ENCODE measurements around the gene HLA-DQA1. TPM values are rescaled to one million over a fixed set of nuclear protein-coding genes. Genes with fewer than 3 reads are reported as not detected.

The HLA-DQA1 gene
- total and polyA plus RNA-seq, 8 donors: 1.1 to 16.2 (median 6.4) TPM; not detected in 3

DNA sequence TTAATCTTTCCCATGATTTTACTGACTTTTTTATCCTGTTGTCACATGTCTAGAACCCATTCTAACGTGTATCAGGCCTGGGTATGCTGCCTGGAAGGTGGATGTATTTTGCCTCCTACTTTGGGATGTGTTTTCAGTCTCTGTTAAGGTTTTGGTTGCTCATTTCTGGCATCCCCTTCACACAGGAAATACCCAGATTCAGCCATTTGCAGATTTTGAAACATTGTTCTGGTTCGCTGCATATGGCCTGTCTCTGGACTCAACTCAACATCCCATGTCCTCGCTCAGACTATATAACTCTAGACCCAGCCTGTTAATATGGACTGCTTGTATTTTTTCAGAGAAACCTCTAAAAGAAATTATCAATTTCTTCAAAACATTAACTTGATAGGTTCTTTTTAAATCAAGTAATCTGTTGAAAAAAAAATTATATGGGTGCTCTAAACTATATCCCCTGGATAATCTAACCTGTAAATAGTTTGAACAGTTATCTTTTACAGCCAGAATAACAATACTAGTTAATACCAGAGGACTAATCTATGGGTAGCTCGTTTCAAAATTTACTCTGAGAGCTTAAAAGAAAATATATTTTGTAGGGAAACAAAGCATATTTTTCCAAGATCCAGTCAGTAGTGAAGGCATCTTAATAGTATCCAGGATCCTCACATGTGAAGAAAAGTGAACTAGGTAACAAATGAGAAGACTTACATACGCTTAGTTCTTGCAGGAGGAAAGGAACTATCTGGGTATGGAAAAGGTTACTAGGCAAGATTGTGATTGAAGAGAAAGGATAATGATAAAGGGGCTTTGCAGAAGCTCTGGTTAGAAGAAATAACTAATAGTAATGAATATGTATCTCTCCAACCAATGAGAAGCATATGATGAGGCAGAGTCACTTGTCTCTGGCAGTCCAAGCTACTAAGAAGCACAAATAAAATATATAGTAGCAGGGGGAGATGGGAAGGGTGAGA lies 52.6 kb downstream of the HLA-DQA1 start:
- no peaks in the 10 kb centered on the region for H3K4me1 ChIP-seq
- WGBS, 5 donors: 52 to 72% (median 65%) methylated on average over 5 of the region's 5 CpGs
- H3K27me3 ChIP-seq: peaks cover 0 to 6% (median 0%) of the 10 kb centered on the region in 3 donors
- no peak overlapping the region for H3K27ac ChIP-seq
- peak in 1 of 2 donors; percentile 36 for DNase-seq
- H3K36me3 ChIP-seq: no peaks in the 10 kb centered on the region
- no peaks in the 10 kb centered on the region for H3K9me3 ChIP-seq
- intact Hi-C loops (cut with DNase I; ENCODE audit: low total_unique reads): no loop called here
- H3K4me3 ChIP-seq: no peak overlapping the region
- no peak for TF ChIP-seq EP300 (IDR thresholded peaks at IDR 0.05)
- TF ChIP-seq, protein P1, sequence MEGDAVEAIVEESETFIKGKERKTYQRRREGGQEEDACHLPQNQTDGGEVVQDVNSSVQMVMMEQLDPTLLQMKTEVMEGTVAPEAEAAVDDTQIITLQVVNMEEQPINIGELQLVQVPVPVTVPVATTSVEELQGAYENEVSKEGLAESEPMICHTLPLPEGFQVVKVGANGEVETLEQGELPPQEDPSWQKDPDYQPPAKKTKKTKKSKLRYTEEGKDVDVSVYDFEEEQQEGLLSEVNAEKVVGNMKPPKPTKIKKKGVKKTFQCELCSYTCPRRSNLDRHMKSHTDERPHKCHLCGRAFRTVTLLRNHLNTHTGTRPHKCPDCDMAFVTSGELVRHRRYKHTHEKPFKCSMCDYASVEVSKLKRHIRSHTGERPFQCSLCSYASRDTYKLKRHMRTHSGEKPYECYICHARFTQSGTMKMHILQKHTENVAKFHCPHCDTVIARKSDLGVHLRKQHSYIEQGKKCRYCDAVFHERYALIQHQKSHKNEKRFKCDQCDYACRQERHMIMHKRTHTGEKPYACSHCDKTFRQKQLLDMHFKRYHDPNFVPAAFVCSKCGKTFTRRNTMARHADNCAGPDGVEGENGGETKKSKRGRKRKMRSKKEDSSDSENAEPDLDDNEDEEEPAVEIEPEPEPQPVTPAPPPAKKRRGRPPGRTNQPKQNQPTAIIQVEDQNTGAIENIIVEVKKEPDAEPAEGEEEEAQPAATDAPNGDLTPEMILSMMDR (IDR thresholded peaks at IDR 0.05): no peak
- TF ChIP-seq POLR2AphosphoS5 (IDR thresholded peaks at IDR 0.05): no peak
- TF ChIP-seq POLR2A (IDR thresholded peaks at IDR 0.05): no peak

DNA sequence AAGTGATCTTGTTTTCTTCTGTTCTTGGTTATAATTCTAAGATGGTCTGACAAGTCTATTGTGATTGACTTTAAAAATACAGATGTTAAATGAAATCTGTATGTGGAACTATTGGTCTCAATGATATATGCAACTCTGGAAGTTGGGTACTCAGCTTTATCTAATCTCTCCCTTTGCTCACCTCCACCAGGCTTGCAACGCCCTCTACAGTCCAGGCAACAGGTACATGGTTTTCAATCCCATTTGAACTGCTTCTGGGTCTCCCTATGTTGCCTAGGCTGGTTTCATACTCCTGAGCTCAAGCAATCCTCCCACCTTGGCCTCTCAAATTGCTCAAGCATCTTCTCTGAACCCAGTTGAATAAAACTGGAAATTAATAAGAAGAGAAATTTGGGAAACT lies 54.8 kb downstream of the HLA-DQA1 start:
- Histone ChIP-seq H3K4me1 (no peaks in the 10 kb centered on the region), H3K27ac (no peak overlapping the region), H3K4me3 (no peak overlapping the region), H3K9me3 (no peaks in the 10 kb centered on the region), H3K36me3 (no peaks in the 10 kb centered on the region), H3K27me3 (peaks cover 0 to 12% (median 0%) of the 10 kb centered on the region in 3 donors)
- intact Hi-C loops (cut with DNase I; ENCODE audit: low total_unique reads): no loop called here
- WGBS, 5 donors: 0 to 4% (median 2%) methylated on average over 1 of the region's 1 CpG
- peak; percentile 4 to 43 for DNase-seq
- TF ChIP-seq POLR2AphosphoS5 (IDR thresholded peaks at IDR 0.05) (no peak), EP300 (IDR thresholded peaks at IDR 0.05) (no peak), POLR2A (IDR thresholded peaks at IDR 0.05) (no peak)
- TF ChIP-seq, protein P1 (IDR thresholded peaks at IDR 0.05): peak in 4 of 7 experiments; percentile 20 to 40 (median 26)

Other genes starting within 250 kb of the HLA-DQA1 start
- gene BTNL2, start 230.2 kb upstream of the HLA-DQA1 start, total RNA-seq: not detected
- gene BTNL2, start 230.2 kb upstream of the HLA-DQA1 start, polyA plus RNA-seq: not detected
- 100 to 1,000 TPM in 2 of 5 donors, 10 to 100 TPM in 3; 25.8 to 252 (median 84.6) TPM for gene HLA-DRA, start 197.5 kb upstream of the HLA-DQA1 start, total RNA-seq
- gene HLA-DRA, start 197.5 kb upstream of the HLA-DQA1 start, polyA plus RNA-seq: 100 to 1,000 TPM in 1 of 3 donors, 10 to 100 TPM in 2; 89.7 to 219 (median 95.8) TPM
- gene HLA-DRB5, start 107.1 kb upstream of the HLA-DQA1 start, total RNA-seq: 10 to 100 TPM in 2 of 5 donors, under 1 TPM in 1, not detected in 2; 0.43 to 39.1 (median 12.5) TPM
- gene HLA-DRB5, start 107.1 kb upstream of the HLA-DQA1 start, polyA plus RNA-seq: 1 to 10 TPM in 1 of 3 donors, under 1 TPM in 1, not detected in 1; 0.37 to 3.6 TPM
- gene HLA-DRB1, start 47.6 kb upstream of the HLA-DQA1 start, total RNA-seq: 10 to 100 TPM in 4 of 5 donors, 1 to 10 TPM in 1; 4.1 to 47.1 (median 25.3) TPM
- 100 to 1,000 TPM in 1 of 3 donors, 10 to 100 TPM in 2; 23.0 to 111 (median 23.1) TPM for gene HLA-DRB1, start 47.6 kb upstream of the HLA-DQA1 start, polyA plus RNA-seq
- gene HLA-DQB1, start 29.3 kb downstream of the HLA-DQA1 start, total RNA-seq: 10 to 100 TPM in 1 of 5 donors, 1 to 10 TPM in 2, not detected in 2; 2.0 to 16.8 (median 4.5) TPM
- gene HLA-DQB1, start 29.3 kb downstream of the HLA-DQA1 start, polyA plus RNA-seq: 10 to 100 TPM; 26.0 to 94.5 (median 31.8) TPM
- 1 to 10 TPM in 1 of 5 donors, not detected in 4; 3.3 TPM for gene HLA-DQA2, start 104.0 kb downstream of the HLA-DQA1 start, total RNA-seq
- gene HLA-DQA2, start 104.0 kb downstream of the HLA-DQA1 start, polyA plus RNA-seq: under 1 TPM in 1 of 3 donors, not detected in 2; 0.23 TPM
- gene HLA-DQB2, start 126.1 kb downstream of the HLA-DQA1 start, total RNA-seq: 1 to 10 TPM in 2 of 5 donors, not detected in 3; 1.1 to 4.9 TPM
- 1 to 10 TPM in 1 of 3 donors, not detected in 2; 1.6 TPM for gene HLA-DQB2, start 126.1 kb downstream of the HLA-DQA1 start, polyA plus RNA-seq
- 10 to 100 TPM in 1 of 5 donors, 1 to 10 TPM in 2, not detected in 2; 1.3 to 62.9 (median 2.9) TPM for gene HLA-DOB, start 179.6 kb downstream of the HLA-DQA1 start, total RNA-seq
- gene HLA-DOB, start 179.6 kb downstream of the HLA-DQA1 start, polyA plus RNA-seq: 1 to 10 TPM in 2 of 3 donors, under 1 TPM in 1; 0.81 to 5.0 (median 1.2) TPM
- gene TAP2, start 201.3 kb downstream of the HLA-DQA1 start, total RNA-seq: 100 to 1,000 TPM in 1 of 5 donors, 10 to 100 TPM in 3, 1 to 10 TPM in 1; 3.8 to 449 (median 12.2) TPM
- 10 to 100 TPM in 1 of 3 donors, 1 to 10 TPM in 2; 1.2 to 24.6 (median 4.4) TPM for gene TAP2, start 201.3 kb downstream of the HLA-DQA1 start, polyA plus RNA-seq
- gene PSMB8, start 206.6 kb downstream of the HLA-DQA1 start, total RNA-seq: 10 to 100 TPM in 3 of 5 donors, 1 to 10 TPM in 2; 2.7 to 32.1 (median 16.7) TPM
- gene PSMB8, start 206.6 kb downstream of the HLA-DQA1 start, polyA plus RNA-seq: 100 to 1,000 TPM in 2 of 3 donors, 10 to 100 TPM in 1; 88.6 to 177 (median 124) TPM
- gene TAP1, start 216.3 kb downstream of the HLA-DQA1 start, total RNA-seq: 10 to 100 TPM; 16.0 to 54.7 (median 29.6) TPM
- 100 to 1,000 TPM in 1 of 3 donors, 10 to 100 TPM in 2; 10.8 to 117 (median 15.5) TPM for gene TAP1, start 216.3 kb downstream of the HLA-DQA1 start, polyA plus RNA-seq
- gene PSMB9, start 216.8 kb downstream of the HLA-DQA1 start, total RNA-seq: 10 to 100 TPM in 1 of 5 donors, 1 to 10 TPM in 4; 5.4 to 18.7 (median 6.8) TPM
- 100 to 1,000 TPM in 1 of 3 donors, 10 to 100 TPM in 2; 33.2 to 107 (median 91.6) TPM for gene PSMB9, start 216.8 kb downstream of the HLA-DQA1 start, polyA plus RNA-seq

Data from stomach (tissue), 9 donors.